ENCODE data around the gene CTDP1.

Gene CTDP1

DNA sequence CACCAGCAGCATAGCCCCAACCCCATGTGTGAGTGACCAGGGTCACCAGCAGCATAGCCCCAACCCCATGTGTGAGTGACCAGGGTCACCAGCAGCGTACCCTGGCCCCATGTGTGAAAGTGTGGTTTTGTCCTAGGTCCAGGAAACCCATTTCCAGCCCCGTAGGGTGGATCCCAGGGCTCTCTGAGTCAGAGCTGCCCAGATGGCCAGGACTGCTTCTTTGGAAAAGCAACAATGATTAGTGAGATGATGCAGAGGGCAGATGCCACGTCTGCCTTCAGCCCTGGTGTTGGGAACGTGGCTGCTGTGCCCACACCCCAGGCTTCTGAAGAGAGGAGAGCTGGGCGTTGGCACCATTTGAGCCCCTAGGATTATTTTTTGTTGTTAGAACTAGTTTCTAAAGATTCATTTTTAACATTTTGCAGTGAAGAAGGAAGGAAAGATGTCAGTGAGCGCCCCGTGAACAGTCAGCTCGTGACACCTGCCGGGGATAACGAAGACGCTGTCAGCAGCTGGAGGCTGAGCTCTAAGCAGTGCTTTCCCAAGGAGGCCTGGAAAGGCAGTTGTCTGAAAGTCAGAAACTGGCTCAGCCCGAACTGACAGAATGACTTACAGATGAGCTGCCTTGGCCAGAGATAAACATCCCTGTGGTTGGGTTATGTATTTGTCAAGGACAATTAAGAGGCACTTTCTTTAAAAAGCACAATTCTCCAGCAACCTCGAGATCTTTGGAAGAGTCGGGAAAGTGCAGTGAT is 86.1 kb downstream of the CTDP1 start:
- Histone ChIP-seq H3K4me2 (ENCODE audit: low read length) (no peak overlapping the region), H3K9ac (ENCODE audit: low read length) (no peak overlapping the region), H4K5ac (ENCODE audit: low read length) (no peak overlapping the region), H3K27me3 (ENCODE audit: insufficient read depth, low read length, poor library complexity) (no peaks in the 10 kb centered on the region), H3K79me1 (ENCODE audit: low read length) (no peaks in the 10 kb centered on the region), H3K4me1 (ENCODE audit: control insufficient read depth, low read depth, low read length) (no peaks in the 10 kb centered on the region), H2AK5ac (ENCODE audit: low read length) (no peak overlapping the region), H2BK15ac (replicated peaks; ENCODE audit: low read depth) (no peak overlapping the region), H3K36me3 (ENCODE audit: control insufficient read depth, insufficient read depth, low read length) (no peaks in the 10 kb centered on the region), H4K8ac (ENCODE audit: low read depth, low read length) (no peak overlapping the region), H3K79me2 (ENCODE audit: control insufficient read depth, insufficient read depth, low read length) (no peaks in the 10 kb centered on the region), H3K4me3 (ENCODE audit: low read length) (no peak overlapping the region), H3K23ac (ENCODE audit: low read length) (no peak overlapping the region), H3K18ac (ENCODE audit: low read length) (no peak overlapping the region), H3K56ac (ENCODE audit: low read length) (no peak overlapping the region), H2BK5ac (ENCODE audit: low read length) (no peak overlapping the region), H2BK120ac (ENCODE audit: low read depth, low read length) (no peak overlapping the region), H3K27ac (ENCODE audit: low read depth, low read length) (no peak overlapping the region), H3K4ac (ENCODE audit: low read depth, low read length) (no peak overlapping the region)
- DNase-seq, result no peak
- no CpG with 5 or more reads among the region's 14 CpGs for WGBS (ENCODE audit: extremely low coverage, insufficient coverage, low lambda C conversion rate)

DNA sequence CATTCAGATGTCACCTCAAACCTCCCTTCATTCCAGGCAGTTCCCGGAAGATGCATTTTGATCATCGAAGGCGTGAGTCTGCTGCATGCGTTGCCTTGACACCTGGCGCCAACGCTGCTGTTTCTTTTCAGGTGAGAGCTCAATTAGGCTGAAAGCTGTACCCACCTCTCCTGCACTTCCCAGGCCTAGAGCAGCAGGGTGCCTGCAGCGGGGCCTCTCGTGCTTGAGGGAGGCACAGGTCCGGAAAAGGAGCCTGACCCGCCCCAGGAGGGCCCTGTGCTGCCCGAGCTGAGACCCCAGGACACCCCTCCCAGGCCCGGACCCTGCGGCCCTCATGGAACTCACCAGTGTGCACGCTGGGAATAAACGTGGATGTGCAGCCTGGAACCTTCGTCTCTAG is 86.7 kb downstream of the CTDP1 start:
- Histone ChIP-seq H3K18ac (ENCODE audit: low read length) (no peak overlapping the region), H4K8ac (ENCODE audit: low read depth, low read length) (no peak overlapping the region), H2BK15ac (replicated peaks; ENCODE audit: low read depth) (no peak overlapping the region), H2AK5ac (ENCODE audit: low read length) (no peak overlapping the region), H3K79me2 (ENCODE audit: control insufficient read depth, insufficient read depth, low read length) (no peaks in the 10 kb centered on the region), H3K27me3 (ENCODE audit: insufficient read depth, low read length, poor library complexity) (no peaks in the 10 kb centered on the region), H3K4me2 (ENCODE audit: low read length) (no peak overlapping the region), H3K79me1 (ENCODE audit: low read length) (no peaks in the 10 kb centered on the region), H2BK120ac (ENCODE audit: low read depth, low read length) (no peak overlapping the region), H3K56ac (ENCODE audit: low read length) (no peak overlapping the region), H4K5ac (ENCODE audit: low read length) (no peak overlapping the region), H3K9ac (ENCODE audit: low read length) (no peak overlapping the region), H2BK5ac (ENCODE audit: low read length) (no peak overlapping the region), H3K27ac (ENCODE audit: low read depth, low read length) (no peak overlapping the region), H3K4me1 (ENCODE audit: control insufficient read depth, low read depth, low read length) (no peaks in the 10 kb centered on the region), H3K4me3 (ENCODE audit: low read length) (no peak overlapping the region), H3K4ac (ENCODE audit: low read depth, low read length) (no peak overlapping the region), H3K23ac (ENCODE audit: low read length) (no peak overlapping the region), H3K36me3 (ENCODE audit: control insufficient read depth, insufficient read depth, low read length) (no peaks in the 10 kb centered on the region)
- DNase-seq, result no peak
- no CpG with 5 or more reads among the region's 16 CpGs for WGBS (ENCODE audit: extremely low coverage, insufficient coverage, low lambda C conversion rate)

DNA sequence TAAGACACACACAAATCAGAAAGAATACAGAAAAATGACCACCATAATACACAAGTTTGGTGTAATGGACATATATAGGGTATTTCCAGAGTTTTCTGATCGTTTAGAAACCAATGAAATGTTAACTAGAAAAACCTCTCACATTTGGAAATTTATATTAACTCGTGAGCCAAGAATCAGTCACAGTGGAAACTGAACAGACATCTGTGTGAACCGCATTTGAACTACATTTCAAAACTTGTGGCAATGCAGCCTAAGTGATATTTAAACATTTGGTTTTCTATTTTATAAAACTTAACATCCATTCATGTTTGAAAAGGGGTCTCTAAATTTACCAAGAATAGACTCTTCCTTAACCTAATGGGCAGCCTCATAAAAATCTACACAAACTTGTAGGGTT is 89.1 kb downstream of the CTDP1 start:
- no peak overlapping the region for H3K4me2 ChIP-seq (ENCODE audit: low read length)
- no peak overlapping the region for H2AK5ac ChIP-seq (ENCODE audit: low read length)
- H3K27ac ChIP-seq (ENCODE audit: low read depth, low read length), result no peak overlapping the region
- H3K23ac ChIP-seq (ENCODE audit: low read length), result no peak overlapping the region
- H3K79me1 ChIP-seq (ENCODE audit: low read length), result no peaks in the 10 kb centered on the region
- H2BK15ac ChIP-seq (replicated peaks; ENCODE audit: low read depth), result no peak overlapping the region
- H3K79me2 ChIP-seq (ENCODE audit: control insufficient read depth, insufficient read depth, low read length), result no peaks in the 10 kb centered on the region
- H4K5ac ChIP-seq (ENCODE audit: low read length), result no peak overlapping the region
- no peaks in the 10 kb centered on the region for H3K36me3 ChIP-seq (ENCODE audit: control insufficient read depth, insufficient read depth, low read length)
- no peak overlapping the region for H3K9ac ChIP-seq (ENCODE audit: low read length)
- H3K27me3 ChIP-seq (ENCODE audit: insufficient read depth, low read length, poor library complexity), result no peaks in the 10 kb centered on the region
- H4K8ac ChIP-seq (ENCODE audit: low read depth, low read length), result no peak overlapping the region
- no peak overlapping the region for H2BK5ac ChIP-seq (ENCODE audit: low read length)
- DNase-seq, result no peak
- no peaks in the 10 kb centered on the region for H3K4me1 ChIP-seq (ENCODE audit: control insufficient read depth, low read depth, low read length)
- H3K4ac ChIP-seq (ENCODE audit: low read depth, low read length), result no peak overlapping the region
- no peak overlapping the region for H3K56ac ChIP-seq (ENCODE audit: low read length)
- WGBS (ENCODE audit: extremely low coverage, insufficient coverage, low lambda C conversion rate), result no CpG with 5 or more reads among the region's 3 CpGs
- H3K18ac ChIP-seq (ENCODE audit: low read length), result no peak overlapping the region
- no peak overlapping the region for H2BK120ac ChIP-seq (ENCODE audit: low read depth, low read length)
- H3K4me3 ChIP-seq (ENCODE audit: low read length), result no peak overlapping the region

DNA sequence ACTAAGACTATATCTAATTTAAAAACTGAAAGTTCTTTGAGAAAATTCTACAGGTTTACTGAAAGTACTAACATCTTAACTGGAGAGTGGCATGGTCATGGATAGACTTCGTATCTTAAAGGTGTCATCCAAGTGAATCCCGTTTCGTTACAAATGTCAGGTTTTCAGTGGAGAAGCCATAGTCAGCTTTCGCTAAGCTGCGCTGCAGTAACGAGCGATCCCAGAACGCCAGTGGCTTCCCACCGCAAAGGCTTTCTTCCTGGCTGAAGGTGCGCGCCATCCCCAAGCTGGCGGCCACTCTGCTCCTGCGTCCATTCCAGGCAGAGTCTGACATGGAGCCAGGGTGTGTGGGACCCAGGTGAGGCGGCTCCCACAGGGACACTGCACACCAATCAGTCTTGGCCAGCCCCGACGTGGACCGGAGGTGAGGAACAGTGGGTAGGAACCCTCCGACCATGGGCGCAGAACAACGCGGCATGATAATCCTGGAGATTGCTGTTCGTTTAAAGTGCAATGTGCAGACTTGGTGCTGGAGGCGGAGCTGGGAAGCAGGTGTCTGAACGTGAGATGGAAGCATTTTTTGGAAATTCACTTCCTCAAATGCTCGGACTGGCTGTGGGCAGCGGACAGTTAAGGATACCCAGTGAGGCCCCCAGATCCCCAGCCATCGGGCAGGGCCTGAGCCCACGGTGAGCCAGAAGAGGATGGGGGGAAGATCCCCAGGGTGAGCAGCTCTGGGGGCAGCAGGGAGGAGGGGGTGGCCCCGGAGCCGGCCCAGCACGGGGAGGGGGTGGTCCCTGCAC is 90.3 kb downstream of the CTDP1 start:
- WGBS (ENCODE audit: extremely low coverage, insufficient coverage, low lambda C conversion rate), result no CpG with 5 or more reads among the region's 31 CpGs
- Histone ChIP-seq H3K79me1 (ENCODE audit: low read length) (no peaks in the 10 kb centered on the region), H3K36me3 (ENCODE audit: control insufficient read depth, insufficient read depth, low read length) (no peaks in the 10 kb centered on the region), H3K4me2 (ENCODE audit: low read length) (no peak overlapping the region), H3K4me1 (ENCODE audit: control insufficient read depth, low read depth, low read length) (no peaks in the 10 kb centered on the region), H3K27me3 (ENCODE audit: insufficient read depth, low read length, poor library complexity) (no peaks in the 10 kb centered on the region), H2BK15ac (replicated peaks; ENCODE audit: low read depth) (no peak overlapping the region), H2BK120ac (ENCODE audit: low read depth, low read length) (no peak overlapping the region), H3K79me2 (ENCODE audit: control insufficient read depth, insufficient read depth, low read length) (no peaks in the 10 kb centered on the region), H4K5ac (ENCODE audit: low read length) (no peak overlapping the region), H3K56ac (ENCODE audit: low read length) (no peak overlapping the region), H3K4me3 (ENCODE audit: low read length) (no peak overlapping the region), H3K18ac (ENCODE audit: low read length) (no peak overlapping the region), H3K9ac (ENCODE audit: low read length) (no peak overlapping the region), H3K4ac (ENCODE audit: low read depth, low read length) (no peak overlapping the region), H3K27ac (ENCODE audit: low read depth, low read length) (no peak overlapping the region), H2AK5ac (ENCODE audit: low read length) (no peak overlapping the region), H4K8ac (ENCODE audit: low read depth, low read length) (no peak overlapping the region), H2BK5ac (ENCODE audit: low read length) (no peak overlapping the region), H3K23ac (ENCODE audit: low read length) (no peak overlapping the region)
- no peak for DNase-seq

DNA sequence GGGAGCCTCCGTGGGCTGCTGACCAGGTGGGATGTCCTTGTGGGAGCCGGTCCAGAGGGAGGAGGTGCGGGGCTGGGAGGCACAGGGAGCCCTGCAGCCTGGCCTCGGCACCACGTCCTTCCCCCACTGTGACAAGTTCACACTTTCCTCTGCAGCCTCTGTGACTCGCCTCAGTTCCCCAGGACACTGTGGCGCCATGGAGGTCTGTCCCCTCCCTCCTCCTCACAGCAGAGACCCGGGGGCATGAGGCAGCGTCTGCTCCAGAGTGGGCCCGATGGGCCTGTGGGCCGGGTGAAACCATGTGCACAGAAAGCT is 90.9 kb downstream of the CTDP1 start:
- no peak overlapping the region for H2BK15ac ChIP-seq (replicated peaks; ENCODE audit: low read depth)
- no peaks in the 10 kb centered on the region for H3K79me2 ChIP-seq (ENCODE audit: control insufficient read depth, insufficient read depth, low read length)
- H2BK5ac ChIP-seq (ENCODE audit: low read length), result no peak overlapping the region
- H4K8ac ChIP-seq (ENCODE audit: low read depth, low read length), result no peak overlapping the region
- DNase-seq, result no peak
- no peak overlapping the region for H2AK5ac ChIP-seq (ENCODE audit: low read length)
- no peaks in the 10 kb centered on the region for H3K36me3 ChIP-seq (ENCODE audit: control insufficient read depth, insufficient read depth, low read length)
- H3K4ac ChIP-seq (ENCODE audit: low read depth, low read length), result no peak overlapping the region
- H4K5ac ChIP-seq (ENCODE audit: low read length), result no peak overlapping the region
- H3K4me1 ChIP-seq (ENCODE audit: control insufficient read depth, low read depth, low read length), result no peaks in the 10 kb centered on the region
- H3K4me3 ChIP-seq (ENCODE audit: low read length), result no peak overlapping the region
- H3K23ac ChIP-seq (ENCODE audit: low read length), result no peak overlapping the region
- H3K4me2 ChIP-seq (ENCODE audit: low read length), result no peak overlapping the region
- H3K27me3 ChIP-seq (ENCODE audit: insufficient read depth, low read length, poor library complexity), result no peaks in the 10 kb centered on the region
- no peak overlapping the region for H3K9ac ChIP-seq (ENCODE audit: low read length)
- no peak overlapping the region for H3K27ac ChIP-seq (ENCODE audit: low read depth, low read length)
- H2BK120ac ChIP-seq (ENCODE audit: low read depth, low read length), result no peak overlapping the region
- H3K79me1 ChIP-seq (ENCODE audit: low read length), result no peaks in the 10 kb centered on the region
- no peak overlapping the region for H3K18ac ChIP-seq (ENCODE audit: low read length)
- no CpG with 5 or more reads among the region's 11 CpGs for WGBS (ENCODE audit: extremely low coverage, insufficient coverage, low lambda C conversion rate)
- no peak overlapping the region for H3K56ac ChIP-seq (ENCODE audit: low read length)
